HEK293 (cell line): ENCODE data around the gene STOML1.

Experiments
- CTCF ChIA-PET: fragments of 350-600 bp; formaldehyde crosslinking; extraction: SDS; loops from one replicate; lab custom pipeline; 2021; ENCODE audit warnings: antibody characterized with exemption; lab: Yijun Ruan, JAX
- POLR2A ChIA-PET: fragments of 300-600 bp; formaldehyde crosslinking; extraction: SDS; loops from one replicate; lab custom pipeline; 2020; ENCODE audit warnings: antibody characterized with exemption, inconsistent platforms; lab: Yijun Ruan, JAX
- H3K27ac ChIP-seq: fragments of 200-500 bp; sonication (Bioruptor generic); 2 replicates; pipeline ENCODE4 v1.5.1; 2014; ENCODE audit warnings: low read depth, low read length, control low read depth, inconsistent platforms; ENCODE audit errors: extremely low read depth
- H3K36me3 ChIP-seq, 2 experiments: fragments of 200-500 bp in 1 of 2; sonication (Bioruptor generic) in 1 of 2; 1 replicate in 1 of 2; 2 replicates in 1 of 2; pipeline ENCODE4 v1.5.1; 2014 to 2017; ENCODE audit warnings: inconsistent platforms in 2 of 2, low read length in 2 of 2; ENCODE audit not compliant: control insufficient read depth in 2 of 2, insufficient read depth in 1 of 2
- H3K4me1 ChIP-seq: fragments of 200-500 bp; sonication (Bioruptor generic); 2 replicates; pipeline ENCODE4 v1.5.1; 2014; ENCODE audit warnings: mild to moderate bottlenecking, low read length, inconsistent platforms; ENCODE audit not compliant: control insufficient read depth, insufficient read depth
- H3K4me3 ChIP-seq: 2 replicates; pipeline ENCODE4 v1.5.1; 2011; ENCODE audit warnings: low read depth, mild to moderate bottlenecking, control low read depth, low read length, moderate library complexity
- H3K9me3 ChIP-seq: fragments of 200-500 bp; sonication (Bioruptor generic); 2 replicates; pipeline ENCODE4 v1.5.1; 2014; ENCODE audit warnings: low read depth, low read length, inconsistent platforms; ENCODE audit not compliant: control insufficient read depth, insufficient read depth
- GLIS1 ChIP-seq: fragments of 450-650 bp; formaldehyde crosslinking; IDR thresholded peaks from 2 replicates; pipeline ENCODE4 v1.5.1; 2016; ENCODE audit warnings: missing biosample characterization, missing genetic modification characterization
- GLIS2 ChIP-seq: fragments of 450-650 bp; formaldehyde crosslinking; IDR thresholded peaks from 2 replicates; pipeline ENCODE4 v1.5.1; 2016; ENCODE audit warnings: missing biosample characterization, missing genetic modification characterization
- HOXA7 ChIP-seq: sonication (generic); formaldehyde crosslinking; IDR thresholded peaks from 2 replicates; pipeline ENCODE4 v1.8.1; 2022; ENCODE audit warnings: missing genetic modification reagents, borderline replicate concordance
- IKZF3 ChIP-seq: fragments of 450-650 bp; IDR thresholded peaks from 2 replicates; pipeline ENCODE4 v1.5.0; 2018; ENCODE audit warnings: missing biosample characterization, mild to moderate bottlenecking, missing genetic modification characterization, moderate library complexity
- KLF1 ChIP-seq: fragments of 450-650 bp; formaldehyde crosslinking; IDR thresholded peaks from 2 replicates; pipeline ENCODE4 v1.5.1; 2016; ENCODE audit warnings: missing biosample characterization, missing genetic modification characterization
- KLF7 ChIP-seq: fragments of 450-650 bp; formaldehyde crosslinking; IDR thresholded peaks from 2 replicates; pipeline ENCODE4 v1.5.1; 2016; ENCODE audit warnings: missing biosample characterization, missing genetic modification characterization, borderline replicate concordance
- OVOL3 ChIP-seq: fragments of 450-650 bp; formaldehyde crosslinking; IDR thresholded peaks from 2 replicates; pipeline ENCODE4 v1.5.1; 2016; ENCODE audit warnings: missing biosample characterization, missing genetic modification characterization
- SALL2 ChIP-seq: fragments of 450-650 bp; formaldehyde crosslinking; IDR thresholded peaks from 2 replicates; pipeline ENCODE4 v1.5.0; 2017; ENCODE audit warnings: missing biosample characterization, mild to moderate bottlenecking, missing genetic modification characterization, borderline replicate concordance
- SCRT2 ChIP-seq: fragments of 450-650 bp; formaldehyde crosslinking; IDR thresholded peaks from 2 replicates; pipeline ENCODE4 v1.5.1; 2016; ENCODE audit warnings: missing biosample characterization, missing genetic modification characterization
- ZBTB7A ChIP-seq: fragments of 450-650 bp; formaldehyde crosslinking; IDR thresholded peaks from 2 replicates; pipeline ENCODE4 v1.5.1; 2016; ENCODE audit warnings: low read depth, missing biosample characterization, missing genetic modification characterization
- ZFHX2 ChIP-seq: fragments of 450-650 bp; formaldehyde crosslinking; conservative IDR thresholded peaks from 2 replicates; pipeline ENCODE4 v1.5.1; 2016; ENCODE audit warnings: missing biosample characterization, missing genetic modification characterization
- ZIC2 ChIP-seq: fragments of 450-650 bp; formaldehyde crosslinking; IDR thresholded peaks from 2 replicates; pipeline ENCODE4 v1.5.1; 2016; ENCODE audit warnings: missing biosample characterization, missing genetic modification characterization
- ZNF10 ChIP-seq: fragments of 450-650 bp; formaldehyde crosslinking; IDR thresholded peaks from 2 replicates; pipeline ENCODE4 v1.5.1; 2017; ENCODE audit warnings: missing biosample characterization, missing genetic modification characterization
- ZNF133 ChIP-seq: fragments of 450-650 bp; formaldehyde crosslinking; IDR thresholded peaks from 2 replicates; pipeline ENCODE4 v1.5.1; 2016; ENCODE audit warnings: missing biosample characterization, missing genetic modification characterization
- ZNF146 ChIP-seq: fragments of 450-650 bp; formaldehyde crosslinking; IDR thresholded peaks from 2 replicates; pipeline ENCODE4 v1.5.1; 2016; ENCODE audit warnings: missing biosample characterization, missing genetic modification characterization
- ZNF16 ChIP-seq: fragments of 450-650 bp; formaldehyde crosslinking; IDR thresholded peaks from 2 replicates; pipeline ENCODE4 v1.5.1; 2016; ENCODE audit warnings: low read depth, missing biosample characterization, missing genetic modification characterization
- ZNF184 ChIP-seq: fragments of 450-650 bp; IDR thresholded peaks from 2 replicates; pipeline ENCODE4 v1.5.1; 2018; ENCODE audit warnings: missing biosample characterization, mild to moderate bottlenecking, missing genetic modification characterization
- ZNF221 ChIP-seq: fragments of 450-650 bp; formaldehyde crosslinking; IDR thresholded peaks from 2 replicates; pipeline ENCODE4 v1.5.1; 2017; ENCODE audit warnings: missing biosample characterization, missing genetic modification characterization, borderline replicate concordance
- ZNF335 ChIP-seq: fragments of 450-650 bp; formaldehyde crosslinking; conservative IDR thresholded peaks from 2 replicates; pipeline ENCODE4 v1.5.1; 2016; ENCODE audit warnings: missing biosample characterization, missing genetic modification characterization
- ZNF514 ChIP-seq: fragments of 450-650 bp; formaldehyde crosslinking; IDR thresholded peaks from 2 replicates; pipeline ENCODE4 v1.5.1; 2016; ENCODE audit warnings: missing biosample characterization, missing genetic modification characterization
- ZNF544 ChIP-seq: fragments of 450-650 bp; formaldehyde crosslinking; IDR thresholded peaks from 2 replicates; pipeline ENCODE4 v1.5.0; 2017; ENCODE audit warnings: missing biosample characterization, missing genetic modification characterization
- ZNF792 ChIP-seq: fragments of 450-650 bp; formaldehyde crosslinking; IDR thresholded peaks from 2 replicates; pipeline ENCODE4 v1.5.1; 2016; ENCODE audit warnings: missing biosample characterization, missing genetic modification characterization
- ZXDB ChIP-seq: fragments of 450-650 bp; formaldehyde crosslinking; IDR thresholded peaks from 2 replicates; pipeline ENCODE4 v1.5.1; 2016; ENCODE audit warnings: missing biosample characterization, missing genetic modification characterization
- TF ChIP-seq, protein P1 (sequence below): fragments of 450-650 bp; formaldehyde crosslinking; IDR thresholded peaks from 2 replicates; pipeline ENCODE4 v1.5.1; 2016; ENCODE audit warnings: missing biosample characterization, missing genetic modification characterization

The STOML1 gene

DNA sequence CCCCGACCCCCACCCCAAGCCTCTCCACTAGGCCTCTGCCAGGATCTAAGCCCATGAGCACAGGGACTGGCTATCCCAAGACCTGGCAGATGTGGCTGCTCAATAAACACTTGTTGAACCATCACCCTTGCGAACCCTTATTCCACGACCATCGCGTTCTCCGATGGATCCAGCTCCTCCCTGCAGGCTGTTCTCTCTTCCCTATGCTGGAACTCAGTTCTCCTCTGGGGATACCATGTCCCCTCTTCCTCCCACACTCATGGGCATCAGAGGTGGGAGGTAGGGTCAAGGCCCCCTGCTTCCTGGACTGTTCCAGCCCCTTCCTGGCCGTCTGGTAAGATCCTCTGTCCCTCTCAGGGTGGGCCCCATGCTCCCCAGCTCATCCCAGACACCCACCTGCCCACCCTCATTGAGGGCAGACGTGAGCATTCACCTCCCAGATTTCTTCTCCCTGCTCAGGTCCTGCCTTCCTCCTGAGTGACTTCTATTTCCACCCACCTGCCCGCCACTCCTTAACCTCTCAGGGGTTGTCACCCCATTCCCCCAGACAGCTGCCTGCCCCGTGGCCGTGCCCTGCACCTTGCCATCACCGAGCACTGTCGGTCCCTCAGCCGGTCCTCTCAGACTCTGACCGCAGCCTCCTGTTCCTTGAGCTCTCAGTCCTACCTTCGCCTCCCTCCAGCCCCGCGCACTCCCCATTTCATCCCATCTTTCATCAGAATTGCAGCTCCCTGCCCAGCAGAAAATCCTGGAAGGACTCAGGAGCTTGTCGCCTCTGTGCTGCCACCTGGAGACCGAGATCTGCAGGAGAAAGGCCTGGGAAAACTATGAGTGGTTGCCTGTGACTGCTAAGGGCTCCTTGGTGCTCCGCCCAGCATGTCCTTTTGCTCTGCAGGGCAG, 44.4 kb upstream of the STOML1 start:
- H3K4me3 ChIP-seq = no peak overlapping the region
- POLR2A ChIA-PET = interaction anchor here (0.8 to 1.3 kb wide), 2 partner anchors 42 to 64 kb away, joined by 3 to 8 read pairs; partner anchors contain the start of gene PML
- no peak for TF ChIP-seq OVOL3 (tag by site-specific recombination)
- no peak for TF ChIP-seq ZNF544 (tag by site-specific recombination)
- no peak for TF ChIP-seq KLF7 (tag by site-specific recombination)
- TF ChIP-seq ZIC2 (tag by site-specific recombination) = peak; percentile 29; the same call in 1 of the 2 replicates
- no peak for TF ChIP-seq ZNF10 (tag by site-specific recombination)
- TF ChIP-seq ZNF16 (tag by site-specific recombination) = no peak
- no peak for TF ChIP-seq ZNF335 (tag by site-specific recombination)
- peak; percentile 77 for TF ChIP-seq SCRT2 (tag by site-specific recombination)
- TF ChIP-seq IKZF3 (tag by site-specific recombination) = peak; percentile 28; the same call in 1 of the 2 replicates
- TF ChIP-seq, protein P1, sequence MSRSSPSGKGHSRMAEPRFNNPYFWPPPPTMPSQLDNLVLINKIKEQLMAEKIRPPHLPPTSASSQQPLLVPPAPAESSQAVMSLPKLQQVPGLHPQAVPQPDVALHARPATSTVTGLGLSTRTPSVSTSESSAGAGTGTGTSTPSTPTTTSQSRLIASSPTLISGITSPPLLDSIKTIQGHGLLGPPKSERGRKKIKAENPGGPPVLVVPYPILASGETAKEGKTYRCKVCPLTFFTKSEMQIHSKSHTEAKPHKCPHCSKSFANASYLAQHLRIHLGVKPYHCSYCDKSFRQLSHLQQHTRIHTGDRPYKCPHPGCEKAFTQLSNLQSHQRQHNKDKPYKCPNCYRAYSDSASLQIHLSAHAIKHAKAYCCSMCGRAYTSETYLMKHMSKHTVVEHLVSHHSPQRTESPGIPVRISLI (tag by site-specific recombination) = no peak
- TF ChIP-seq ZNF221 (tag by site-specific recombination) = no peak
- no peak for TF ChIP-seq ZNF133 (tag by site-specific recombination)
- no peak for TF ChIP-seq ZNF184 (tag by site-specific recombination)
- no peak for TF ChIP-seq ZNF514 (tag by site-specific recombination)
- TF ChIP-seq ZNF792 (tag by site-specific recombination) = no peak
- TF ChIP-seq ZFHX2 = no peak
- no peak for TF ChIP-seq KLF1 (tag by site-specific recombination)
- TF ChIP-seq HOXA7 = no peak
- H3K9me3 ChIP-seq = no peaks in the 10 kb centered on the region
- H3K27ac ChIP-seq = no peak overlapping the region
- peaks cover 0 to 30% of the 10 kb centered on the region in 2 experiments; a peak in 1 of 3 replicates for H3K36me3 ChIP-seq
- CTCF ChIA-PET = interaction anchor here (0.6 to 11.5 kb wide), 36 partner anchors 9 to 1972 kb away, joined by 3 to 248 read pairs (median 3); partner anchors contain the start of gene PML
- H3K4me1 ChIP-seq = no peaks in the 10 kb centered on the region; the same call in 1 of the 2 replicates

- Histone ChIP-seq H3K4me3 (no peak overlapping the region), H3K4me1 (no peaks in the 10 kb centered on the region; the same call in 1 of the 2 replicates), H3K27ac (no peak overlapping the region), H3K36me3 (peaks cover 0 to 30% of the 10 kb centered on the region in 2 experiments; a peak in 1 of 3 replicates), H3K9me3 (no peaks in the 10 kb centered on the region)
- POLR2A ChIA-PET = no interaction called here
- CTCF ChIA-PET = interaction anchor here (0.6 to 11.5 kb wide), 10 partner anchors 8 to 716 kb away, joined by 3 to 248 read pairs (median 12); partner anchors contain the start of gene PML
- TF ChIP-seq ZFHX2 = no peak
- no peak for TF ChIP-seq GLIS1 (tag by site-specific recombination)
- TF ChIP-seq SALL2 (tag by site-specific recombination) = no peak
- no peak for TF ChIP-seq ZXDB (tag by site-specific recombination)
- no peak for TF ChIP-seq ZNF146 (tag by site-specific recombination)
- 0 out of 2 replicates have a peak, but pooled peaks have one; percentile 16 for TF ChIP-seq ZIC2 (tag by site-specific recombination)
- TF ChIP-seq ZBTB7A (tag by site-specific recombination) = no peak
- TF ChIP-seq GLIS2 (tag by site-specific recombination) = peak; percentile 41; the same call in 1 of the 2 replicates
These were observed 43.3 kb upstream of the STOML1 start for GRCh38 chr15:74035121-74036017.
